Measurements from ENCODE around the gene PRKCA. TPM values are rescaled to one million over a fixed set of nuclear protein-coding genes. Genes with fewer than 3 reads are reported as not detected.

The PRKCA gene
- total RNA-seq, 4 donors from 2014 or later: 9.0 to 76.1 (median 15.1) TPM

DNA sequence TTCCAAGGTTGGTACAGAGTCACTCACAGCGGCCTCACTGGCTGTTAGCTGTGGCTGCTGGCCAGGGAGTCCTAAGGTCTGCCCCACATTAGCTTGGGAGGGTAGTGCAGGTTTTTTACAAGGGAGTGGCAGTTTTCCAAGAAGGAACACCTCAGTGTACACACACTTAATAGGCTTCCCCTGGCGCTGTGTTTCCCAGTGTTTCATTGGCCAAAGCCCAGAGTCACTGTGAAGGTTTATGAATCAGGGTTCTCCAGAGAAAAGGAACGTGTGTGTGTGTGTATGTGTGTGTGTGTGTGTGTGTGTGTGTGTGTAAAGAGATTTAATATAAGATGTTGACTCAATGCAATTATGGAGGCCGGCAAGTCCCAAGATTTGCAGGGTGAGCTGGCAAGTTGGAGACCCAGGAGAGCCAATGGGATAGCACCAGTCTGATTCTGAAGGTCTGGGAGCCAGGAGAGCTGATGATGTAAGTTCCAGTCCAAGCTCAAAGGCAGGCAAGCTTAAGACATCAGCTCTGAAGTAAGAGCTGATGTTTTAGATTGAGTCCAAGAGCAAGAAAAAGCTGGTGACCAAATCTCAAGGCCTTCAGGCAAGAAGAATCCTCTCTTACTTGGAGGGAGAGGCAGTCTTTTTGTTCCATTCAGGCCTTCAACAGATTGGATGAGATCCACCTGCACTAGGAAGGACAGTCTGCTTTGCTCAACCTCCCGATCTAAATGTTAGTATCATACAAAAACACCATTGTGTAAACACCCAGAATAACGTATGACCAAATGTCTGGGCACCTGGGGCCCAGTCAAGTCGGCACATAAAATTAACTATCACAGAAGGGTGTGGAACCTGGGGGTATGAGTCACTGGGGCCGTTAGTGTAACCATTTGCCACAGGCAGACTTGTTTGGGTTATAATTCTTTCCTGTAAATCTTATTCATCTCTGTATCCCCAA, 206.8 kb downstream of the PRKCA start:
- no peaks in the 10 kb centered on the region for H3K4me1 ChIP-seq
- H3K9me3 ChIP-seq: no peaks in the 10 kb centered on the region
- no peak for DNase-seq
- no peaks in the 10 kb centered on the region for H3K36me3 ChIP-seq
- H3K27me3 ChIP-seq: no peaks in the 10 kb centered on the region
- intact Hi-C loops (cut with DNase I; ENCODE audit: low total_unique reads): no loop called here
- TF ChIP-seq CTCF (IDR thresholded peaks at IDR 0.05) (no peak), POLR2A (IDR thresholded peaks at IDR 0.05) (no peak)
- H3K27ac ChIP-seq: no peak overlapping the region
- H3K4me3 ChIP-seq: no peak overlapping the region

GRCh38 chr17:66509926-66510325, 207.5 kb downstream of the PRKCA start:
- intact Hi-C loops (cut with DNase I; ENCODE audit: low total_unique reads): no loop called here
- TF ChIP-seq POLR2A (IDR thresholded peaks at IDR 0.05) (no peak), CTCF (IDR thresholded peaks at IDR 0.05) (no peak)
- DNase-seq: no peak
- no peaks in the 10 kb centered on the region for H3K4me1 ChIP-seq
- no peaks in the 10 kb centered on the region for H3K9me3 ChIP-seq
- no peaks in the 10 kb centered on the region for H3K36me3 ChIP-seq
- no peak overlapping the region for H3K27ac ChIP-seq
- no peaks in the 10 kb centered on the region for H3K27me3 ChIP-seq
- no peak overlapping the region for H3K4me3 ChIP-seq

DNA sequence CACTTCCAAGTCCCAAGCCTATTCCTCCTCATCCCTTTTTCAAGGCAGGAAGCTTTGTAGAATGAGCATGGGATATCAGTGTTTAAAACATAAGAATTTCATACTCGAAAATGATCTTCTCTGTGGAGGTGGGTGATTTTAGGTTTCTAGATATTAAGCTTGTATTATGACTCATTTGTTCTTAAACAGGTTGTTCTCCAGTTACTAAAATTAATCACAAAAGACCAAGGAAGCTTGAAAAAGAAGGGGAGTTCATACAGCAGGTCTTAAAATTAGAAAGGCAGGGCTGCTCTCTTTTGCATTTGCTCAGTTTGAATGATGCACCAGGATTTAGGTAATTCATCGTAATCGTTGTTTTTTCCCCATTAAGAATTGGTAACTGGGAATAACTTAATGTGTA, 208.7 kb downstream of the PRKCA start:
- no peak for DNase-seq
- no peaks in the 10 kb centered on the region for H3K4me1 ChIP-seq
- intact Hi-C loops (cut with DNase I; ENCODE audit: low total_unique reads): no loop called here

GRCh38 chr17:66514227-66514806, 211.9 kb downstream of the PRKCA start:
- intact Hi-C loops (cut with DNase I; ENCODE audit: low total_unique reads): no loop called here
- Histone ChIP-seq H3K36me3 (no peaks in the 10 kb centered on the region), H3K27me3 (no peaks in the 10 kb centered on the region), H3K27ac (no peak overlapping the region), H3K9me3 (no peaks in the 10 kb centered on the region), H3K4me3 (no peak overlapping the region), H3K4me1 (no peaks in the 10 kb centered on the region)
- DNase-seq: no peak
- TF ChIP-seq CTCF (IDR thresholded peaks at IDR 0.05) (no peak), POLR2A (IDR thresholded peaks at IDR 0.05) (no peak)

More for the DNA sequence above, 208.7 kb downstream of the PRKCA start:
- no peaks in the 10 kb centered on the region for H3K27me3 ChIP-seq
- H3K9me3 ChIP-seq: no peaks in the 10 kb centered on the region
- TF ChIP-seq CTCF (IDR thresholded peaks at IDR 0.05): no peak
- TF ChIP-seq POLR2A (IDR thresholded peaks at IDR 0.05): no peak
- H3K36me3 ChIP-seq: no peaks in the 10 kb centered on the region
- H3K4me3 ChIP-seq: no peak overlapping the region
- H3K27ac ChIP-seq: no peak overlapping the region

- Histone ChIP-seq H3K4me1 (no peaks in the 10 kb centered on the region), H3K36me3 (no peaks in the 10 kb centered on the region), H3K27ac (no peak overlapping the region), H3K4me3 (no peak overlapping the region), H3K9me3 (no peaks in the 10 kb centered on the region), H3K27me3 (no peaks in the 10 kb centered on the region)
- DNase-seq: no peak
- TF ChIP-seq POLR2A (IDR thresholded peaks at IDR 0.05): no peak
- TF ChIP-seq CTCF (IDR thresholded peaks at IDR 0.05): no peak
- intact Hi-C loops (cut with DNase I; ENCODE audit: low total_unique reads): no loop called here
Measured at GRCh38 chr17:66515974-66516373, 213.6 kb downstream of the PRKCA start.

All from uterus (tissue), 4 donors.